Psoas muscle (tissue), 8 donors: Measurements from ENCODE around the gene ERC2. TPM values are rescaled to one million over a fixed set of nuclear protein-coding genes. Genes with fewer than 3 reads are reported as not detected.

Experiments used
- ATAC-seq, 4 donors: fragments of 200-7000 bp; cut with Tn5 transposase; one replicate each; pipeline ENCODE4 v1.9.1; 2020; ENCODE audit warnings: moderate library complexity in 3 of 4, mild to moderate bottlenecking in 2 of 4
- DNase-seq, 2 donors: peaks; one replicate each; pipeline ENCODE4 v3.0.0-alpha.2; 2020
- H3K27ac ChIP-seq: fragments of 200-600 bp; one replicate; pipeline ENCODE4 v1.8.0; 2022
- H3K27me3 ChIP-seq, 3 donors: fragments of 200-600 bp in 1 of 3; one replicate each; pipeline versions ENCODE4 v1.6.1 to v1.8.0; 2013 to 2022; ENCODE audit warnings: low read length in 2 of 3, mild to moderate bottlenecking in 2 of 3, moderate library complexity in 1 of 3; ENCODE audit not compliant: insufficient read depth in 3 of 3
- H3K36me3 ChIP-seq, 2 donors: fragments of 200-600 bp in 1 of 2; one replicate each; pipeline versions ENCODE4 v1.6.1 to v1.8.0; 2013 to 2022; ENCODE audit warnings: low read depth in 1 of 2, mild to moderate bottlenecking in 1 of 2, moderate library complexity in 1 of 2; ENCODE audit not compliant: insufficient read depth in 1 of 2
- H3K4me1 ChIP-seq: fragments of 200-600 bp; one replicate; pipeline ENCODE4 v1.8.0; 2022
- H3K4me3 ChIP-seq: fragments of 200-600 bp; one replicate; pipeline ENCODE4 v1.8.0; 2022; ENCODE audit warnings: mild to moderate bottlenecking
- H3K9me3 ChIP-seq: fragments of 200-600 bp; one replicate; pipeline ENCODE4 v1.8.0; 2022
- CTCF ChIP-seq: fragments of 200-600 bp; IDR thresholded peaks from one replicate; pipeline ENCODE4 v1.8.0; 2022; ENCODE audit warnings: antibody characterized with exemption
- WGBS, 3 donors: extraction: QIAGEN DNeasy Blood & Tissue Kit; methylation state at CpG; one replicate each; pipeline versions ENCODE4 v1.1.6 to v1.1.7; 2013; 5-methylcytosine and 5-hydroxymethylcytosine counted together
- intact Hi-C, 2 donors: fragments of 100-400 bp; cut with DNase I; formaldehyde crosslinking; loops; one replicate each; pipeline versions ENCODE4 v1.11.0 to v1.14.2; 2022
- polyA plus RNA-seq, 3 donors: library from polyadenylated mRNA; stranded (reverse); fragments of 200-250 nt; gene quantifications; one replicate each; pipeline ENCODE4 v1.2.3, GENCODE V29; 2013
- total RNA-seq, 4 donors: library from RNA; stranded (reverse); fragmentation: NEBNext Ultra II Directional in 2 of 4; extraction: Animal tissue kit (Norgen Biotek cat#: 25700) in 2 of 4; gene quantifications; one replicate each; pipeline versions ENCODE4 v1.2.1 to v1.2.4, GENCODE V29; 2021 to 2023
- donor health status: healthy with polysubstance abuse.
- donor health status: DM: no; HTN: no; CAD: no; lungs with moderate emphysema.
- donor health status: Bipolar disorder and iron deficiency.
- donor health status: healthy.
- donor health status: DM: yes; HTN: yes; CAD: no.
- donor health status: DM: no; HTN: no; CAD: no.
- donor health status: DM: no; HTN: no; CAD: no.
- donor health status: DM: yes; HTN: yes; CAD: no.

Gene ERC2
- total and polyA plus RNA-seq, 7 donors = 0.04 to 0.15 TPM; not detected in 5

DNA sequence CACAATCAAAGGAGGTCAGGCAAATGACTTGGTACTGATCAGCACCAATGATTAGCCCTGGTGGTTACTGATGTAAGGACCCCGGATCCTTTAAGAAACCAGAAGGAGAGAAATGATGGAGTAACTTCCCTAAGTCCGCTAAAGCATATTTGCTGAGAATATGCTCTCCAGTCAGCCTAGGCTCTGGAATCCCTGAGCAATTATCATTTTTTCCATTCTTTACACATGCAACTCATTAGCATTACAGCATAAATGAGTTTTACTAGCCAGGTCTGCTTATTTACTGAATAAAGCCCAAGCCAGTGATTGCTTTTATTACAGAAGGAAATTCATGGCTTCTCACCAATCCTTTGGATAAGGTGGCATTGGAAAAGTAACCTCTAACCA lies 842.0 kb downstream of the ERC2 start:
- H3K4me1 ChIP-seq = no peaks in the 10 kb centered on the region
- ATAC-seq (no peak), DNase-seq (no peak)
- 80 to 90% (median 87%) methylated on average over 2 of the region's 2 CpGs for WGBS, 3 donors
- no peaks in the 10 kb centered on the region for H3K9me3 ChIP-seq
- no peak for TF ChIP-seq CTCF
- no peaks in the 10 kb centered on the region for H3K36me3 ChIP-seq
- no peak overlapping the region for H3K4me3 ChIP-seq
- intact Hi-C loops = no loop called here
- no peaks in the 10 kb centered on the region for H3K27me3 ChIP-seq
- no peak overlapping the region for H3K27ac ChIP-seq

DNA sequence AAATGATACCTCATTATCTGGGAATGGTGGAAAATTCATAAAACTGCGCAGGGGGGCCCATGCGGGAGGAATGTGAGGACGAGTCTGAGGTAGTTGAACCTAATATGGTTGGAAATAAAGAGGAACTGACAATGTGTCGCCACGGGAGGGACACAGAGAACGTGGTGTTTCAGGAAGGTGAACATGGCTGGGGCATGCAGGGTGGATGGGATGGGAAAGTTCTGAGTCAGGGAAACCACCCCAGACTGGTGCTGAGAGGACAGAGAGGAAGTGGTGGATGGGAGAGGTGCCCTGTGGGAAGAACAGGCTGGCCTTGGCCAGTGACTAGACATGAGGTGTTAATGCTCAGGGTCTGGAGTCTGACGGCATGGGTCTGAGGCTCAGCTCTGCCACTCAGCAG lies 844.0 kb downstream of the ERC2 start:
- intact Hi-C loops = no loop called here
- no peaks in the 10 kb centered on the region for H3K36me3 ChIP-seq
- H3K27ac ChIP-seq = no peak overlapping the region
- ATAC-seq (no peak), DNase-seq (no peak)
- no peak overlapping the region for H3K4me3 ChIP-seq
- no peak for TF ChIP-seq CTCF
- WGBS, 3 donors = 82 to 84% (median 84%) methylated on average over 7 of the region's 7 CpGs
- no peaks in the 10 kb centered on the region for H3K9me3 ChIP-seq
- H3K4me1 ChIP-seq = no peaks in the 10 kb centered on the region
- peaks cover 0 to 5% (median 2%) of the 10 kb centered on the region in 3 donors for H3K27me3 ChIP-seq

DNA sequence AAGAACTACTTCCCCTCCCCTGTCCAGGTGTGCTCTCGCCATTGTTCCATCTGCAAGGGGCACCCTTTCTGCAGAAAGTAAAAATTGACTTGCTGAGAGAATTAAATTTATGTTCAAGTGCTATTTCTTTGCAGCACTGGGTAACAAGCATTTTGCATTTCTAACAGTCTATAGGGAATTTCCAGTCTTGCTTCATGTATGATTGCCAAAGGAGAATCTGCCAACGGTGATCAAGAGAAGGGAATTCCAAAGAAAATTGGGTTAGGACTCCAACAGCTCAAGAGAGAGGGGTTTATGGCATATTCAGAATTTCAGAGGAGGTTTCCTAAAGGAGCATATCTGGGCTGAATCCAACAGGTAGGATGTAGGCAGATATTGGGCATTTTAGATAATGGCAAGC lies 844.5 kb downstream of the ERC2 start:
- DNase-seq (no peak), ATAC-seq (no peak)
- no peaks in the 10 kb centered on the region for H3K36me3 ChIP-seq
- intact Hi-C loops = no loop called here
- H3K27ac ChIP-seq = no peak overlapping the region
- TF ChIP-seq CTCF = no peak
- no peak overlapping the region for H3K4me3 ChIP-seq
- H3K9me3 ChIP-seq = no peaks in the 10 kb centered on the region
- whole genome bisulfite sequencing, 3 donors = 62 to 76% (median 71%) methylated on average over 2 of the region's 2 CpGs
- H3K4me1 ChIP-seq = no peaks in the 10 kb centered on the region
- H3K27me3 ChIP-seq = peaks cover 0 to 5% (median 2%) of the 10 kb centered on the region in 3 donors

DNA sequence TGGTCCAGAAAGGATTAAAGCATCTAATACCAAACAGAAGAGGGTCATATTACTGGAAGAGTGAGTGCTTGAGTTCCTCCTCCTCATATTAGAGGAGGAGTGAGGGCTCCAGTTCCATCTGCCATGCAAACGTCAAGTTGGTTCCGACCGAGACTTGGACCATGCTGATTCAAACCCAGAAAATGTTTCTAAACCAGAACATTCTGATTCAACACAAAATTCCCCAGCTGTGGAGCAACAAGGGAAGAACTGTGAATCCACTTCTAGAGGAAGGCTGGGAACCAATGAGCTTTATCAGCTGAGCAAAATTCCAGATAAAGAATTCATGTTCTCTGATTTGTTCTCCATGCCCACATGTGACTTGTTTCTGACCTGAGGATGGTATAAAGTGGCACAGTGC lies 845.5 kb downstream of the ERC2 start:
- Histone ChIP-seq H3K4me3 (no peak overlapping the region), H3K9me3 (no peaks in the 10 kb centered on the region), H3K27ac (no peak overlapping the region), H3K27me3 (peaks cover 0 to 5% (median 2%) of the 10 kb centered on the region in 3 donors), H3K4me1 (no peaks in the 10 kb centered on the region), H3K36me3 (no peaks in the 10 kb centered on the region)
- DNase-seq (no peak), ATAC-seq (no peak)
- TF ChIP-seq CTCF = no peak
- intact Hi-C loops = no loop called here
- WGBS, 3 donors = 19 to 37% (median 21%) methylated on average over 3 of the region's 3 CpGs

DNA sequence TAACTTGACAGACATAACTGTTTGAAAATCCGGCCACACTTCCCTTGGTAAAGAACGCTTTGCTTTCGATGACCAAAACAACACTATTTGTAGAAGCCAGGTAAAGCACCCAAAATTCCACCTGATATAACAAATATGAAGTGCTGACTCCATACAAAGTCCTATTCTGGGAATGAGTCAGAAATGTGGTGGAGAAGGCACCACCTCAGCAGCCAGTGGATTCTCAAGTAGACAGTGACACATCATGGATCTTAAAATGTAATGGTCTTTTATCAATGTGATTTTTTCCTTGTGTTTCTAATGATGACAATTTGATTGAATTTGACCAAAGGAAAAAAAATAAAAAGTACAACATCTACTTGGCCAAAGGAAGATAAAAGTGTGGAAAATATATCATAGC lies 846.2 kb downstream of the ERC2 start:
- Histone ChIP-seq H3K4me3 (no peak overlapping the region), H3K27ac (no peak overlapping the region), H3K9me3 (no peaks in the 10 kb centered on the region), H3K36me3 (no peaks in the 10 kb centered on the region), H3K27me3 (peaks cover 0 to 5% (median 2%) of the 10 kb centered on the region in 3 donors), H3K4me1 (no peaks in the 10 kb centered on the region)
- ATAC-seq (no peak), DNase-seq (no peak)
- 93 to 97% (median 94%) methylated on average over 3 of the region's 3 CpGs for WGBS, 3 donors
- intact Hi-C loops = no loop called here
- no peak for TF ChIP-seq CTCF
